OCI-M2 (cell line): Measurements from ENCODE around the gene TMCO6.
A peak's percentile ranks its signal among the peaks of the same experiment; 100 is the strongest.
"Not testable (repeated sequence)": the region's sequence is repeated elsewhere in the genome, so short reads cannot be mapped to it uniquely, and the experiment has no call there.

ENCODE experiments used
- DNase-seq: peaks from one replicate; lab custom pipeline; 2025; ENCODE audit not compliant: unreplicated experiment; lab: John Stamatoyannopoulos, UW

Gene TMCO6

DNA sequence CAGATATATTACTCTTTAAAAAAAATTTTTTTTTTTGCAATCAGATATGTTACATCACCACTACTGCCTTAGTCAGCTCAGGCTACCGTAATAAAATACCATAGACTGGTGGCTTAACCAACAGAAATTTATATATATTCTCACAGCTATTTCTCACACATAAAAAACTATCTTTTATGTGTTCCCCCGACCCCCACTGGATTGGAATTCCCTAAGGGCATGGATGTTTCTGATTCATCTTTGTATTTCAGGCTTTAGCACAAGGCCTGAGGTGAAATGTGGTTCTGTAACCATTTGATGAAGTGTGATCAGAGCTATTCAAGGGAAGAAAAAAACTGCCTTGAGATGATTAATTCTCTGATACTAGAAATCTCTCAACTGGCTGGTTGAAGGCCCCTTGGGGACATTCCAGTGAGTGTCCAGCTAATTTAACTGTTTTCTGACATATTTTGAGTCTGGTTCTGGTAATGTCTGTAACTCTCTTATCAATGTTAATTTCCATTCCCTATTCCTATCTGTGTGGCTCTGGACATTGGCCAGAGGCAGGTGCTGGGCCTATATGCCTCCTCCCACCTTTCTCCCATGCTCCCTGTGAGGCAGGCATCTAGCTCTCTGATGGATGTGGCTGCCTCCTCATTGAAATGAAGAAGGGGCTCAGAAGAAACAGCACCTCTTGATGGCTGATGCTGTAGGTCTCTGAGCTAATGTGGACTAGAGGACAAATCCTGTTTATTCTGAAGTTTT lies 8.8 kb upstream of the TMCO6 start:
- no peak for DNase-seq

DNA sequence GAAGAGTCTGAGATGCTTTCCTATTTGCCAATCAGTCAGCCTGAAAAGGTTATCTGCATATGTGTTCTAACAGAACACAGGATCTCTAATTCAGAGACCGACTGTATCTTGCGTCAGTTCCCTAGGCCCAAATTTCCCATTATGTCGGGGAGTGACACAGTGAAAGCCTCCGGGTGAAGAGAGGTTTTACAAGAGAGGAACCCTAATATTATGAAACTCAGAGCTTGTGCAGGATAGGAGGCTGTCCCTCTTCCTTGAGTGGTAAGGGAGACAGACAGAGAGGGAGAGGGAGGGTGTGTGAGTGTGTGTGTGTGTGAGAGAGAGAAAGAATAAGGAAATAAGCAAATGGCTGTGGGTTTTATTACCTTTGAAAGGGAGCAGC lies 8.2 kb upstream of the TMCO6 start:
- DNase-seq, result no peak

DNA sequence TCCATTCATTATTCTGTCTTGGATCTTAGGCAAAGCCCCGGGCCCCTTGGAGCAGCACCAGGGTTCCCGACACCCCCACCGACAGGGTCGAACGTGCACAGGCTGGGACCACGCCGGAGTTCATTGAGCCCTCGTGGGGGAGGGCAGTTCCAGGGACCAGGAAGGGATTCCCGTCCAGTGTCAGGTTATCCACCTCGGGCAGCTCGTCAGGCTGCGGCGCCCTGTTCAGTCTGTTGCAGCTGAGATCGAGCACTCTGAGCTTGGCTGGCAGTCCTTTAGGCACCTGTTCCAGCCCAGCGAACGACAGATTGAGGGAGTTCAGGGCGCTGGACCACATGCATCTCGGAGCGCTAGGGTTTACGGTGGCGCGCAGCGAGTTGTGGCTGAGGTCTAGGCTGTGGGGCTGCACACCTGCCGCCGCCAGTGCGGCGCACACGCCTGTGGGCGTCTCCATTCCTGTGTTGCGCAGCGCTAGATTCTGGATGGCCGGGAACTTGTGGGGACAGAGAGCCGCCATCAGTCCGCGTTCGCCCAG lies 7.4 kb upstream of the TMCO6 start:
- DNase-seq, result no peak

DNA sequence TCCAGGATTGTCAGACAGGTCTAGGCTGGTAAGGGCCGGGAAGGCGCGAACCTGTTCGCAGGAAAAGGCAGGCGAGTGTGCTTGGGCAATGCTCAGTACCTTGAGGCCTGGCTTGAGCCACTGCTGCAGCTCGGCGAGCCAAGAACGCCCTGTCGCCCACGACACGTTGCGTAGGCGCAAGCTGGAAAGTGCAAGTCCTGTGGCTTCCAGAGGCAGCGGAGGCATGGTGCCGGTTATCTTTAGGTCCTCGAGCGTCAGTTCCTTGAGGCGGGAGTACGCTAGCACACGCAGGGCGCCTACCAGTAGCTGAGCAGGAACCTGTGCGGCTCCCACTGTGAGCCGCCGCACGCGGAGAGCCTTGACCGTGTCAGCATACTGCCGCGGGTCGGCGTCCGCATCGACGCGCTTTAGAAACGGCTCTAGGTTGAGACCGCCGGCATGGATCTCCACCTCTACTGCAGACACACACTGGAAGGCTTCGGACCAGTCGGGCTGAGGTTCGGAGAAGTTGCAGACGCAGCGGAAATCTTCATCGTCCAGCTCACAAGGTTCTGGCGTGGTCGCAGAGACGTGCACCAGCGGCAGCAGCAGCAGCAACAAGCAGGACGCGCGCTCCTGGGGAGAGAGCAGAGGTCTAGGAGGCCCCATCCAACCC lies 6.8 kb upstream of the TMCO6 start:
- no peak for DNase-seq

- DNase-seq, result no peak
Measured at GRCh38 chr5:140633021-140633471, 6.2 kb upstream of the TMCO6 start, which contains the start of gene CD14. TSS of gene CD14 (minus strand) at chr5:140633175. CDS start at chr5:140633071, 104 bp downstream.

DNA sequence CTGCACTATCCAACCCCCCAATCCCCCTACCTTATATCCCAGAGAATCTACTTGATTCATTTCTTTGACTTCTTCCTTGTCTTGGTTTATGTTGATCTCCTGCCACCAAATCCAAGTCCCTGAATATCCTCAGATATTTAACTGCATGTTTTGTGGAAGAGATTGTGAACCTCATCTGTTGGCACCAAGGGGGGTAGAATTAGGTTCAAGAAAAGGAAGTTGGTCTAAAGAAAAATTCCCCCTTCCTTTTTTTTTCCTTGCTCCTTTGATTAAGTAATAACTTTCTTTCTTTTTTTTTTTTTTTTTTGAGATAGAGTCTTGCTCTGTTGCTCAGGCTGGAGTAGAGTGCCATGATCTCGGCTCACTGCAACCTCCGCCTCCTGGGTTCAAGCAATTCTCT lies 5.8 kb upstream of the TMCO6 start:
- no peak for DNase-seq

- DNase-seq, result no peak
Measured at GRCh38 chr5:140634103-140634502, 5.1 kb upstream of the TMCO6 start.

DNA sequence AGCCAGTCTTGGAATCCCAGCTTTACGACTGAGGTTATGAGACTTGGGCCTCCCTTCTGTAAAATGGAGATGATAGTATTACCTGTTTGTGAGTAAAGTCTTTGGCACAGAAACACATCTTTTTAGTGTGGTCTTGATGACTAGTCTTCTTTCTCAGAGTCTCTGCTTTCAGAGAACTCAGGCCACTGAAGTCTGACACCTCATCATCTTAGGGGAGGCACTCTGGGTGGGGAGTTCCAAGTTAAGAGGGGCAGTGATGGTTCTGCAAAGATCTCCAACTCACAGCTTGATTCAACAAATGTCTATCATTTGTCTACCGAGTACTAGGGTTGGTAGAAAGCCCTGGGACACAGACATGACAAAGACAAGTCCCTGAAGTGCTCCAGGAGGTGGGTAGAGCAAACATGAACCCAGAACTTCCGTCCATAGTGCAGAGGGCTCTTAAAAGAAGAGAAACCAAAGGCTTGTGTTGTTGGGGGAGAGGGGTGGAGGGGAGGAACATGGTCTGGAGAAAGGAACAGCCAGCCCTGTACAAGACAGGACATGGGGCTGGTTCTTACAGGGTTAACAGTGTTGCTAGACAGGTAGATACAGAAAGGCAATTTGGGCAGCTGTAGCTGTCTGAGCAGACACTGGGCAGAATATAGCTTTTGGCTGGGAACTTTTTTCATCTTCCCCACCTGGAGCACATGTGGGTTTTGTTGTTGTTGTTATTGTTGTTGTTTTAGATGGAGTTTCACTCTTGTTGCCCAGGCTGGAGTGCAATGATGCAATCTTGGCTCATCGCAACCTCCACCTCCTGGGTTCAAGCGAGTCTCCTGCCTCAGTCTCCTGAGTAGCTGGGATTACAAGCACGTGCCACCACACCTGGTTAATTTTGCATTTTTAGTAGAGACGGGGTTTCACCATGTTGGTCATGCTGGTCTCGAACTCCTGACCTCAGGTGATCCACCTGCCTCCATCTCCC lies 3.7 kb upstream of the TMCO6 start:
- no peak for DNase-seq

DNA sequence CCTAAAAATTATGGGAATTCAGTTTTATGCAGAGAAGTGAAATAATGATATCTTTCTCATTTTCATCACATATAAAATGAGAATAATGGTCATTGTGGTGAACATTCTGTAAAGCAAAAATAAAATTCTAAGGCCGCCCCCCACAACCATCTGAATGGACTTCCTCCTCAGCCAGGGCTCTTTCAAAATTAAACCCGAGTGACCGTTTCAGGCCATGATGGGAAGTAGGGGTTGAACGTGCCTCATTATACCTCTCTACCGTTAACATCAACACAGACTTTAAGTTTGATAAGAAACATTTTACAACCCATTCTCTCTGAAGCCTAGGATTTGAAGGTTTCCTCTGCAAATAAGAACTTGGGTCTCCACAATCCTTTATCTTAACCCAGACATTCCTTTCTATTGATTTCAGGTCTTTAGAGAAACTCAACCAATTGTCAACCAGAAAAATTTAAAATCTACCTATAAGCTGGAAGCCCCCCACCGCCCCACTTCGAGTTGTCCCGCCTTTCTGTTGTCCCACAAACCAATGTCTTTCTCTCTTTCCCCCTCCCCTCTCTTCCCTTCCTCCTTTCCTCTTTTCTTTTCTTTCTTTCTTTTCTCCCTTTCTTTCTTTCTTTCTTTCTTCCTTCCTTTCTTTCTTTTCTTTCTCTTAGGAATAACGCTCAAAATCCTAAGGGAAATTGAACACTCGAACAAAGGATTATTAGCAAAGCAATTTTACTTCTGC lies 1.7 kb upstream of the TMCO6 start:
- DNase-seq, result no peak

GRCh38 chr5:140638898-140639147 lies 428 bp upstream of the TMCO6 start:
- DNase-seq, result not testable (repeated sequence)

GRCh38 chr5:140641716-140642115 lies 2.5 kb downstream of the TMCO6 start:
- DNase-seq, result no peak

- no peak for DNase-seq
Measured at GRCh38 chr5:140642718-140643117, 3.5 kb downstream of the TMCO6 start.

GRCh38 chr5:140647042-140647419 lies 7.8 kb downstream of the TMCO6 start:
- no peak for DNase-seq

GRCh38 chr5:140658870-140659269 lies 19.6 kb downstream of the TMCO6 start:
- DNase-seq, result no peak

DNA sequence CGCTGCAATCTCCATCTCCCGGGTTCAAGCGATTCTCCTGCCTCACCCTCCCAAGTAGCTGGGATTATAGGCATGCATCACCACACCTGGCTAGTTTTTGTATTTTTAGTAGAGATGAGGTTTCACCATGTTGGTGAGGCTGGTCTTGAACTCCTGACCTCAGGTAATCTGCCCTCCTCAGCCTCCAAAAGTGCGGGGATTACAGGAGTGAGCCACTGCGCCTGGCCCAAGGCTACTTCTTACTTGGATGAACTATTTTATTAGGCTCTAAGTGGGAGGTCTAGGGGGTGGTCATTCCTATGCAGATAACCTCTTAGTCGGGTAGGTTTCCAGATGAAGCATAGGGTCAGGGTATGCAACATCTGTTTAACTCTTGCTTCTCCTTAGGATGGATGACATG lies 21.1 kb downstream of the TMCO6 start:
- not testable (repeated sequence) for DNase-seq

- DNase-seq, result no peak
Measured at GRCh38 chr5:140664030-140664358, 24.7 kb downstream of the TMCO6 start.

GRCh38 chr5:140664359-140665119 lies 25.3 kb downstream of the TMCO6 start, which contains the start of gene WDR55:
TSS of gene WDR55 (plus strand) at chr5:140664904. CDS start at chr5:140664913, 9 bp downstream.
- peak; percentile 74 for DNase-seq

DNA sequence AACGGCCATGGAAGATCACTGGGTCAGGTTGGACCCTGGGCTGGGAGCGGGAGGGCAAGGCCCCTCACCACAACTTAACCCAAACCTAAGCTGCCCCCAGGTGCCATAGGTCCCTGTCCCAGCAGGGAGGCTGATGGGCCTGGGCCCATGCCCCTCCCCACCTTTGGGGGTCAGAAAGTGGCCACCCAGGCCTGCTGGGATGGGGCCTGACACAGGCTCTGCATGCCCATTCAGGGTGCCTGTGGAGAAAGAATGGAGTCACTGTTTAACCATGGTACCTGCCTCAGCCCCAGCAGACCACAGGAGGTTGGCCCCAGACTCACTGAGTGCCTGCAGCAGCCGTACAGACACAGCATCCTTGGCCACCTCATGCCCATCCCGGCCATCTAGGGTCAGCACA lies 31.8 kb downstream of the TMCO6 start:
- DNase-seq, result not testable (repeated sequence)

- no peak for DNase-seq
Measured at GRCh38 chr5:140671472-140672125, 32.3 kb downstream of the TMCO6 start.
